H9 (cell line): ENCODE results near the gene SH3GL3. TPM values are rescaled to one million over a fixed set of nuclear protein-coding genes. Genes with fewer than 3 reads are reported as not detected.

Experiments
- DNase-seq: peaks from one replicate; pipeline ENCODE4 v3.0.0-alpha.2; 2017
- H2AFZ ChIP-seq: one replicate; pipeline ENCODE4 v1.6.1; 2013; ENCODE audit warnings: mild to moderate bottlenecking, low read length, control low read depth, moderate library complexity
- H2AK5ac ChIP-seq: 2 replicates; pipeline ENCODE4 v1.6.1; 2013; ENCODE audit warnings: low read length, control low read depth, mixed read lengths; ENCODE audit not compliant: insufficient read length
- H2BK120ac ChIP-seq: one replicate; pipeline ENCODE4 v1.6.1; 2013; ENCODE audit warnings: low read depth, mild to moderate bottlenecking, low read length, control low read depth, inconsistent platforms; ENCODE audit not compliant: poor library complexity, severe bottlenecking
- H2BK12ac ChIP-seq: 2 replicates; pipeline ENCODE4 v1.6.1; 2013; ENCODE audit warnings: low read length, control low read depth, mixed read lengths, low read depth; ENCODE audit not compliant: insufficient read length
- H2BK15ac ChIP-seq: 2 replicates; pipeline ENCODE4 v1.6.1; 2013; ENCODE audit warnings: low read depth, low read length, control low read depth
- H2BK20ac ChIP-seq: one replicate; pipeline ENCODE4 v1.6.1; 2013; ENCODE audit warnings: low read depth, mild to moderate bottlenecking, low read length, control low read depth, inconsistent platforms; ENCODE audit not compliant: poor library complexity, severe bottlenecking
- H2BK5ac ChIP-seq: 2 replicates; pipeline ENCODE4 v1.6.1; 2013; ENCODE audit warnings: low read length, control low read depth, mixed read lengths; ENCODE audit not compliant: insufficient read length
- H3K14ac ChIP-seq: 2 replicates; pipeline ENCODE4 v1.6.1; 2013; ENCODE audit warnings: low read length, control low read depth; ENCODE audit not compliant: insufficient read depth
- H3K18ac ChIP-seq: 2 replicates; pipeline ENCODE4 v1.6.1; 2013; ENCODE audit warnings: low read depth, mild to moderate bottlenecking, mixed read lengths, low read length, control low read depth; ENCODE audit not compliant: insufficient read length
- H3K23ac ChIP-seq: 2 replicates; pipeline ENCODE4 v1.6.1; 2013; ENCODE audit warnings: low read length, control low read depth, mixed read lengths, low read depth; ENCODE audit not compliant: insufficient read length
- H3K23me2 ChIP-seq: 2 replicates; pipeline ENCODE4 v1.6.1; 2013; ENCODE audit warnings: low read depth, mild to moderate bottlenecking, mixed read lengths, low read length, control low read depth; ENCODE audit not compliant: insufficient read length, poor library complexity, severe bottlenecking
- H3K27ac ChIP-seq: 2 replicates; pipeline ENCODE4 v1.5.1; 2013; ENCODE audit warnings: low read length, control low read depth, mixed read lengths, low read depth; ENCODE audit not compliant: insufficient read length
- H3K27me3 ChIP-seq: 2 replicates; pipeline ENCODE4 v1.6.1; 2013; ENCODE audit warnings: low read length, control low read depth, inconsistent platforms; ENCODE audit not compliant: insufficient read depth
- H3K4ac ChIP-seq: 2 replicates; pipeline ENCODE4 v1.6.1; 2013; ENCODE audit warnings: low read depth, mild to moderate bottlenecking, control low read depth, inconsistent platforms, low read length, moderate library complexity
- H3K4me1 ChIP-seq: 2 replicates; pipeline ENCODE4 v1.6.1; 2013; ENCODE audit warnings: low read length, control low read depth, inconsistent platforms; ENCODE audit not compliant: insufficient read depth
- H3K4me2 ChIP-seq: 2 replicates; pipeline ENCODE4 v1.6.1; 2013; ENCODE audit warnings: low read length, control low read depth, mixed read lengths; ENCODE audit not compliant: insufficient read length, insufficient read depth
- H3K56ac ChIP-seq: 2 replicates; pipeline ENCODE4 v1.6.1; 2013; ENCODE audit warnings: low read depth, mild to moderate bottlenecking, mixed read lengths, low read length, control low read depth; ENCODE audit not compliant: insufficient read length
- H3K79me1 ChIP-seq: 2 replicates; pipeline ENCODE4 v1.6.1; 2013; ENCODE audit warnings: low read depth, mild to moderate bottlenecking, moderate library complexity, low read length, control low read depth, inconsistent platforms; ENCODE audit not compliant: insufficient read depth, poor library complexity, severe bottlenecking
- H3K79me2 ChIP-seq: 2 replicates; pipeline ENCODE4 v1.6.1; 2013; ENCODE audit warnings: low read length, control low read depth, inconsistent platforms; ENCODE audit not compliant: insufficient read depth
- H3K9ac ChIP-seq: 2 replicates; pipeline ENCODE4 v1.6.1; 2013; ENCODE audit warnings: low read length, control low read depth, mixed read lengths; ENCODE audit not compliant: insufficient read length; ENCODE audit errors: extremely low read depth
- H3K9me3 ChIP-seq: one replicate; pipeline ENCODE4 v1.6.1; 2013; ENCODE audit warnings: low read depth, low read length, inconsistent platforms; ENCODE audit not compliant: control insufficient read depth
- H3T11ph ChIP-seq: one replicate; pipeline ENCODE4 v1.6.1; 2013; ENCODE audit warnings: mild to moderate bottlenecking, low read length, control low read depth, inconsistent platforms
- H4K20me1 ChIP-seq: one replicate; pipeline ENCODE4 v1.6.1; 2013; ENCODE audit not compliant: control insufficient read depth, insufficient read length, insufficient read depth
- H4K5ac ChIP-seq: 2 replicates; pipeline ENCODE4 v1.6.1; 2013; ENCODE audit warnings: low read depth, mild to moderate bottlenecking, mixed read lengths, low read length, control low read depth; ENCODE audit not compliant: insufficient read length
- H4K8ac ChIP-seq: replicated peaks from 2 replicates; pipeline ENCODE4 v1.6.1; 2013; ENCODE audit warnings: low read length, control low read depth, mixed read lengths, low read depth; ENCODE audit not compliant: insufficient read length
- H4K91ac ChIP-seq: 2 replicates; pipeline ENCODE4 v1.6.1; 2013; ENCODE audit warnings: low read depth, mild to moderate bottlenecking, moderate library complexity, mixed read lengths, low read length, control low read depth; ENCODE audit not compliant: insufficient read length
- H3K27ac Mint-ChIP-seq, 3 experiments: 2 replicates in 2 of 3; 3 replicates in 1 of 3; pipeline ENCODE4 v1.8.0; 2020 to 2021; ENCODE audit warnings: mixed read lengths in 3 of 3, mild to moderate bottlenecking in 1 of 3, moderate library complexity in 1 of 3
- H3K27me3 Mint-ChIP-seq: 2 replicates; pipeline ENCODE4 v1.8.0; 2021; ENCODE audit warnings: low read depth, mild to moderate bottlenecking, moderate library complexity, mixed read lengths
- H3K36me3 Mint-ChIP-seq, 3 experiments: 2 replicates in 2 of 3; 3 replicates in 1 of 3; pipeline ENCODE4 v1.8.0; 2020 to 2021; ENCODE audit warnings: low read depth in 3 of 3, mixed read lengths in 3 of 3; ENCODE audit not compliant: insufficient read depth in 1 of 3
- H3K4me1 Mint-ChIP-seq, 2 experiments: 2 replicates each; pipeline ENCODE4 v1.8.0; 2020; ENCODE audit warnings: mixed read lengths in 2 of 2
- H3K4me3 Mint-ChIP-seq, 2 experiments: 2 replicates in 1 of 2; 3 replicates in 1 of 2; pipeline ENCODE4 v1.8.0; 2020 to 2021; ENCODE audit warnings: mild to moderate bottlenecking in 2 of 2, mixed read lengths in 2 of 2, moderate library complexity in 1 of 2
- H3K9me3 Mint-ChIP-seq, 2 experiments: 2 replicates in 1 of 2; 3 replicates in 1 of 2; pipeline ENCODE4 v1.8.0; 2020; ENCODE audit warnings: mild to moderate bottlenecking in 2 of 2, mixed read lengths in 2 of 2, moderate library complexity in 1 of 2
- WGBS: extraction: QIAGEN DNeasy Blood & Tissue Kit; methylation state at CpG from one replicate; pipeline ENCODE4 v1.1.7; 2013; ENCODE audit warnings: missing lambda C conversion rate, low lambda C conversion rate, mixed read lengths; ENCODE audit not compliant: insufficient read length; ENCODE audit errors: extremely low coverage; 5-methylcytosine and 5-hydroxymethylcytosine counted together
- total RNA-seq: library from RNA; stranded (reverse); gene quantifications from 2 replicates; pipeline ENCODE4 v1.2.1, GENCODE V29; 2021
- TF ChIP-seq, protein P1 (sequence below): fragments of 200-600 bp; sonication (generic); conservative IDR thresholded peaks from 3 replicates; pipeline ENCODE4 v1.8.0; 2021; ENCODE audit warnings: antibody characterized with exemption, mild to moderate bottlenecking

Gene SH3GL3
- total RNA-seq, 1 experiment from 2014 or later, result 11.2 TPM

DNA sequence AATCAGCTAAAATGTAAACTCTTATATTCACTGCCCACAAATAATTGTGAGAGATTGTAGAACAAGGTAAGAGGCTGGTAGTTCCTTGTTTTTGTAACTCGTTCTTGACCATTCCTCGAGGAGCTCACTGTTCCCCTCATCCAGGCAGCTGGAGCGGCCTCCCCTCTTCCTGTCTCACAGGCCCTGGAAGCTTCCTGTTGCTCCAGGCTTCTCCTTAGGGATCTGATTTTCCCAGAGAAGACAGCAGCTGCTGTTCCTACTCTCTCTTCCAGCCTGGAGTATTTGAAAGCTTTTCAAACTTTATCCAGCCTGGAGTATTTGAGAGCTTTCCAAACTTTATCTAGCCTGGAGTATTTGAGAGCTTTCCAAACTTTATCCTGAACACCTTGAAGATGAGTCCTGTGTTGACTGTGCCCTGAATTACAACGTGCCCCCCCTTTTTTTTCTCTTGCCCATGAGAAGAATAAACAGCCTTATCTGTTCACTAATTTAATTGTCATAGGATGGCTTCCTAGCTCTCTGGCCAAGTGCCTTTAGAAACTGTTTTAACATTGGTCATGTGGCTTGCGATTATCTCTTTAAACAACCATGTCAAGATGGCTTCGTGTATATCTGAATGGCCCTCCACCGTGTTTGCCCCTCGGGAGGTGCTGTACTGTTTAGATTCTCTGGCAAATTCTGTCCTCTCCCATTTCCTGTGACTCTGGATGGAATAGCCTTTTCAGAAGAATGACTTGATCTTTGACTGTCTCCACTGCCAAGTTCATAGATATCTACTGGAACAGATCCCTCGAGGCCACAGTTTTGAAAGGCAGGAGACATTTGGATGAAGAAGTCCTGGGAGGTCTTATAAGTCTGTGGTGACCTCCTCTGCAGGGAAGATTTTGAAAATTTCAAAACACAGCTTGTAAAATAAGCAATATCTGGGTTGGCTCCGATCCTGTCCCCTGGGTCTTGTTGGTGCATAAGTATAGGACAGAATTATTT, 211.6 kb downstream of the SH3GL3 start:
- Histone ChIP-seq H2BK12ac (no peak overlapping the region), H3K4me2 (no peak overlapping the region), H4K8ac (no peak overlapping the region), H3K79me1 (no peaks in the 10 kb centered on the region), H2BK15ac (no peak overlapping the region), H3K27ac (no peak overlapping the region), H3K14ac (no peak overlapping the region), H3K56ac (no peak overlapping the region), H3K18ac (no peak overlapping the region), H4K91ac (no peak overlapping the region), H3K79me2 (no peaks in the 10 kb centered on the region), H2AK5ac (no peak overlapping the region), H2AFZ (no peak overlapping the region), H4K5ac (no peak overlapping the region), H3T11ph (no peak overlapping the region), H2BK5ac (no peak overlapping the region), H3K23ac (no peak overlapping the region), H3K9me3 (no peaks in the 10 kb centered on the region), H3K23me2 (peaks cover 7% of the 10 kb centered on the region), H3K9ac (no peak overlapping the region), H3K4me1 (no peaks in the 10 kb centered on the region), H2BK120ac (no peak overlapping the region), H3K27me3 (peaks cover 12% of the 10 kb centered on the region; the same call in 1 of the 2 replicates), H3K4ac (no peak overlapping the region), H4K20me1 (no peaks in the 10 kb centered on the region), H2BK20ac (no peak overlapping the region)
- Mint-ChIP-seq H3K4me3 (no peak overlapping the region), H3K4me1 (no peaks in the 10 kb centered on the region), H3K27me3 (peaks cover 36% of the 10 kb centered on the region), H3K9me3 (no peaks in the 10 kb centered on the region), H3K36me3 (no peaks in the 10 kb centered on the region), H3K27ac (no peak overlapping the region)
- no CpG with 5 or more reads among the region's 10 CpGs for WGBS
- TF ChIP-seq, protein P1, sequence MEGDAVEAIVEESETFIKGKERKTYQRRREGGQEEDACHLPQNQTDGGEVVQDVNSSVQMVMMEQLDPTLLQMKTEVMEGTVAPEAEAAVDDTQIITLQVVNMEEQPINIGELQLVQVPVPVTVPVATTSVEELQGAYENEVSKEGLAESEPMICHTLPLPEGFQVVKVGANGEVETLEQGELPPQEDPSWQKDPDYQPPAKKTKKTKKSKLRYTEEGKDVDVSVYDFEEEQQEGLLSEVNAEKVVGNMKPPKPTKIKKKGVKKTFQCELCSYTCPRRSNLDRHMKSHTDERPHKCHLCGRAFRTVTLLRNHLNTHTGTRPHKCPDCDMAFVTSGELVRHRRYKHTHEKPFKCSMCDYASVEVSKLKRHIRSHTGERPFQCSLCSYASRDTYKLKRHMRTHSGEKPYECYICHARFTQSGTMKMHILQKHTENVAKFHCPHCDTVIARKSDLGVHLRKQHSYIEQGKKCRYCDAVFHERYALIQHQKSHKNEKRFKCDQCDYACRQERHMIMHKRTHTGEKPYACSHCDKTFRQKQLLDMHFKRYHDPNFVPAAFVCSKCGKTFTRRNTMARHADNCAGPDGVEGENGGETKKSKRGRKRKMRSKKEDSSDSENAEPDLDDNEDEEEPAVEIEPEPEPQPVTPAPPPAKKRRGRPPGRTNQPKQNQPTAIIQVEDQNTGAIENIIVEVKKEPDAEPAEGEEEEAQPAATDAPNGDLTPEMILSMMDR, result no peak
- DNase-seq, result no peak
